GM19324 (cell line): ENCODE measurements around the gene DUSP22.
"Not testable (repeated sequence)": the region's sequence is repeated elsewhere in the genome, so short reads cannot be mapped to it uniquely, and the experiment has no call there.

ENCODE experiments used
- ATAC-seq: cut with Tn5 transposase; IDR thresholded peaks from one replicate; pipeline ENCODE4 v1.9.1; 2021; ENCODE audit warnings: mild to moderate bottlenecking, moderate library complexity; ENCODE audit not compliant: unreplicated experiment, low FRiP score

The DUSP22 gene

GRCh38 chr6:376827-377640 is 84.7 kb downstream of the DUSP22 start:
- no peak for ATAC-seq

- not testable (repeated sequence) for ATAC-seq
Observed at GRCh38 chr6:377641-378020, 85.3 kb downstream of the DUSP22 start.

GRCh38 chr6:378090-378957 is 86.0 kb downstream of the DUSP22 start:
- ATAC-seq, result no peak

GRCh38 chr6:378958-379409 is 86.7 kb downstream of the DUSP22 start:
- peak; percentile 8 for ATAC-seq

GRCh38 chr6:379410-380181 is 87.3 kb downstream of the DUSP22 start:
- ATAC-seq, result peak; percentile 47

GRCh38 chr6:380234-381218 is 88.2 kb downstream of the DUSP22 start:
- ATAC-seq, result no peak

GRCh38 chr6:381742-382461 is 89.6 kb downstream of the DUSP22 start:
- no peak for ATAC-seq

- ATAC-seq, result no peak
Observed at GRCh38 chr6:382883-383810, 90.9 kb downstream of the DUSP22 start.

- ATAC-seq, result no peak
Observed at GRCh38 chr6:383856-384255, 91.6 kb downstream of the DUSP22 start.

- ATAC-seq, result no peak
Observed at GRCh38 chr6:384898-385297, 92.6 kb downstream of the DUSP22 start.

- no peak for ATAC-seq
Observed at GRCh38 chr6:385614-386013, 93.3 kb downstream of the DUSP22 start.

GRCh38 chr6:386688-387266 is 94.5 kb downstream of the DUSP22 start:
- no peak for ATAC-seq

- ATAC-seq, result no peak
Observed at GRCh38 chr6:387293-387741, 95.0 kb downstream of the DUSP22 start.

GRCh38 chr6:388202-388903 is 96.1 kb downstream of the DUSP22 start:
- no peak for ATAC-seq

- no peak for ATAC-seq
Observed at GRCh38 chr6:389143-389542, 96.9 kb downstream of the DUSP22 start.

GRCh38 chr6:389622-390021 is 97.3 kb downstream of the DUSP22 start:
- no peak for ATAC-seq
